ENCODE measurements around the gene NUAK2.
"Not testable (repeated sequence)": the region's sequence is repeated elsewhere in the genome, so short reads cannot be mapped to it uniquely, and the experiment has no call there.

Gene NUAK2

GRCh38 chr1:205301842-205302588 is 19.5 kb downstream of the NUAK2 start:
- no peak for TF ChIP-seq ZNF274 (IDR thresholded peaks at IDR 0.05; ENCODE audit: low read depth, low read length)
- no peak overlapping the region for H3K4me3 ChIP-seq (ENCODE audit: low read length)

GRCh38 chr1:205301205-205301821 is 20.2 kb downstream of the NUAK2 start:
- no peak for TF ChIP-seq ZNF274 (IDR thresholded peaks at IDR 0.05; ENCODE audit: low read depth, low read length)
- no peak overlapping the region for H3K4me3 ChIP-seq (ENCODE audit: low read length)

GRCh38 chr1:205300149-205300548 is 21.4 kb downstream of the NUAK2 start:
- no peak for TF ChIP-seq ZNF274 (IDR thresholded peaks at IDR 0.05; ENCODE audit: low read depth, low read length)
- no peak overlapping the region for H3K4me3 ChIP-seq (ENCODE audit: low read length)

GRCh38 chr1:205298191-205298994 is 23.2 kb downstream of the NUAK2 start:
- no peak for TF ChIP-seq ZNF274 (IDR thresholded peaks at IDR 0.05; ENCODE audit: low read depth, low read length)

GRCh38 chr1:205297546-205298177 is 23.9 kb downstream of the NUAK2 start:
- not testable (repeated sequence) for H3K4me3 ChIP-seq (ENCODE audit: low read length)

More at GRCh38 chr1:205298191-205298994, 23.2 kb downstream of the NUAK2 start:
- H3K4me3 ChIP-seq (ENCODE audit: low read length): no peak overlapping the region

GRCh38 chr1:205296154-205296553 is 25.4 kb downstream of the NUAK2 start:
- TF ChIP-seq ZNF274 (IDR thresholded peaks at IDR 0.05; ENCODE audit: low read depth, low read length): no peak

GRCh38 chr1:205294934-205295333 is 26.6 kb downstream of the NUAK2 start:
- no peak for TF ChIP-seq ZNF274 (IDR thresholded peaks at IDR 0.05; ENCODE audit: low read depth, low read length)

More at GRCh38 chr1:205296154-205296553, 25.4 kb downstream of the NUAK2 start:
- H3K4me3 ChIP-seq (ENCODE audit: low read length): no peak overlapping the region

GRCh38 chr1:205294175-205294917 is 27.2 kb downstream of the NUAK2 start:
- no peak overlapping the region for H3K4me3 ChIP-seq (ENCODE audit: low read length)
- TF ChIP-seq ZNF274 (IDR thresholded peaks at IDR 0.05; ENCODE audit: low read depth, low read length): no peak

More at GRCh38 chr1:205294934-205295333, 26.6 kb downstream of the NUAK2 start:
- H3K4me3 ChIP-seq (ENCODE audit: low read length): no peak overlapping the region

- no peak overlapping the region for H3K4me3 ChIP-seq (ENCODE audit: low read length)
- TF ChIP-seq ZNF274 (IDR thresholded peaks at IDR 0.05; ENCODE audit: low read depth, low read length): no peak
These were observed 28.0 kb downstream of the NUAK2 start for GRCh38 chr1:205293350-205294074.

- H3K4me3 ChIP-seq (ENCODE audit: low read length): no peak overlapping the region
- TF ChIP-seq ZNF274 (IDR thresholded peaks at IDR 0.05; ENCODE audit: low read depth, low read length): no peak
These were observed 29.9 kb downstream of the NUAK2 start for GRCh38 chr1:205291596-205291995.

GRCh38 chr1:205287767-205288559 is 33.6 kb downstream of the NUAK2 start:
- peak overlapping the region; percentile 6; the same call in 1 of the 2 replicates for H3K4me3 ChIP-seq (ENCODE audit: low read length)
- no peak for TF ChIP-seq ZNF274 (IDR thresholded peaks at IDR 0.05; ENCODE audit: low read depth, low read length)

GRCh38 chr1:205287076-205287475 is 34.5 kb downstream of the NUAK2 start:
- TF ChIP-seq ZNF274 (IDR thresholded peaks at IDR 0.05; ENCODE audit: low read depth, low read length): no peak
- no peak overlapping the region for H3K4me3 ChIP-seq (ENCODE audit: low read length)
